Neural crest cell (in vitro differentiated cells): Measurements from ENCODE around the gene TMC6. TPM values are rescaled to one million over a fixed set of nuclear protein-coding genes. Genes with fewer than 3 reads are reported as not detected.
A peak's percentile ranks its signal among the peaks of the same experiment; 100 is the strongest.

Source experiments
- DNase-seq: peaks from one replicate; pipeline ENCODE4 v3.0.0; 2021; ENCODE audit warnings: low read depth, mixed read lengths, low spot score
- H3K27ac Mint-ChIP-seq: one replicate; pipeline ENCODE4 v1.8.0; 2021; ENCODE audit warnings: mild to moderate bottlenecking, mixed read lengths; ENCODE audit not compliant: unreplicated experiment
- H3K27me3 Mint-ChIP-seq: 2 replicates; pipeline ENCODE4 v1.8.0; 2021; ENCODE audit warnings: low read depth, mild to moderate bottlenecking, mixed read lengths
- H3K36me3 Mint-ChIP-seq: 2 replicates; pipeline ENCODE4 v1.8.0; 2021; ENCODE audit warnings: low read depth, mild to moderate bottlenecking, mixed read lengths
- H3K4me1 Mint-ChIP-seq: 2 replicates; pipeline ENCODE4 v1.8.0; 2021; ENCODE audit warnings: mixed read lengths
- H3K4me3 Mint-ChIP-seq: one replicate; pipeline ENCODE4 v1.8.0; 2021; ENCODE audit warnings: mild to moderate bottlenecking, mixed read lengths
- H3K9me3 Mint-ChIP-seq: 2 replicates; pipeline ENCODE4 v1.8.0; 2021; ENCODE audit warnings: mixed read lengths
- total RNA-seq: library from RNA; stranded (reverse); gene quantifications from 2 replicates; pipeline ENCODE4 v1.2.1, GENCODE V29; 2021
- TF ChIP-seq, protein P1 (sequence below): fragments of 200-600 bp; sonication (generic); conservative IDR thresholded peaks from 2 replicates; pipeline ENCODE4 v1.5.0; 2021; ENCODE audit warnings: antibody characterized with exemption, mild to moderate bottlenecking

TMC6 gene
- total RNA-seq, 1 donor from 2014 or later = 86.0 TPM

DNA sequence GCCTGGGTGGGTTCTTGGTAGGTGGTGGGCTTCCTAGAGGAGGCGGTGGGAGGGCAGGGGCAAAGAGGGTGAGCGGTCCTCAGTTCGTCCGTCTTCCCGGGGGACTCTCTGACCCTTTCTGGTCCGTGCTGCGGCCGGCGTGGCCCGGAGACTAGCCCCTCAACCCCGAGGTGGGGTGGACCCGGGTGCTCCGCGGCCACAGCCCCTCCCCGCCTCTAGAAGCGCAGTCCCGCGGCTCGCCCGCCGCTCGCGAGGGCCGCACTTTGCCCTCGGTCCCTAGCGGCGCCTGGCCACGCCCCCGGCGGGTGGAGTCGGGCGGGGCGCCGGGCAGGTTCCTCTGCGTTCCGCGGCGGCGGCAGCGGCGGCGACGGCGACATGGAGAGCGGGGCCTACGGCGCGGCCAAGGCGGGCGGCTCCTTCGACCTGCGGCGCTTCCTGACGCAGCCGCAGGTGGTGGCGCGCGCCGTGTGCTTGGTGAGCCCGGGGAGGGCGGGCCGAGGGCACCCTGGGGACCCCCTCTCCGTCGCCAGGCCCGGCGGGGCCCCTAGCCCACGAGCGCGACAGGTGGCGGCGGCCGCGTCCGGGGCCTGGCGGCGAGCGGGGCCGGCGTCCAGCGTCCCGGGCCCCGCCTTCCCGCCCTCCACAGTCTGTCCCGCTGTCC is 39.8 kb upstream of the TMC6 start, which contains the start of gene SYNGR2:
SYNGR2 (plus strand) TSS at position 340 of the 661 bp plus-strand sequence; CDS start at position 376, 36 bp downstream.
- peak within 1 kb of the TSS; percentile 86 for H3K4me3 Mint-ChIP-seq
- TF ChIP-seq, protein P1, sequence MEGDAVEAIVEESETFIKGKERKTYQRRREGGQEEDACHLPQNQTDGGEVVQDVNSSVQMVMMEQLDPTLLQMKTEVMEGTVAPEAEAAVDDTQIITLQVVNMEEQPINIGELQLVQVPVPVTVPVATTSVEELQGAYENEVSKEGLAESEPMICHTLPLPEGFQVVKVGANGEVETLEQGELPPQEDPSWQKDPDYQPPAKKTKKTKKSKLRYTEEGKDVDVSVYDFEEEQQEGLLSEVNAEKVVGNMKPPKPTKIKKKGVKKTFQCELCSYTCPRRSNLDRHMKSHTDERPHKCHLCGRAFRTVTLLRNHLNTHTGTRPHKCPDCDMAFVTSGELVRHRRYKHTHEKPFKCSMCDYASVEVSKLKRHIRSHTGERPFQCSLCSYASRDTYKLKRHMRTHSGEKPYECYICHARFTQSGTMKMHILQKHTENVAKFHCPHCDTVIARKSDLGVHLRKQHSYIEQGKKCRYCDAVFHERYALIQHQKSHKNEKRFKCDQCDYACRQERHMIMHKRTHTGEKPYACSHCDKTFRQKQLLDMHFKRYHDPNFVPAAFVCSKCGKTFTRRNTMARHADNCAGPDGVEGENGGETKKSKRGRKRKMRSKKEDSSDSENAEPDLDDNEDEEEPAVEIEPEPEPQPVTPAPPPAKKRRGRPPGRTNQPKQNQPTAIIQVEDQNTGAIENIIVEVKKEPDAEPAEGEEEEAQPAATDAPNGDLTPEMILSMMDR = no peak
- no peaks in the 10 kb centered on the region for H3K9me3 Mint-ChIP-seq
- peaks cover 11% of the 10 kb centered on the region for H3K4me1 Mint-ChIP-seq
- H3K27ac Mint-ChIP-seq = no peak within 1 kb of the TSS
- no peaks in the 10 kb centered on the region for H3K27me3 Mint-ChIP-seq
- no peaks in the 10 kb centered on the region for H3K36me3 Mint-ChIP-seq
- peak; percentile 78 for DNase-seq

GRCh38 chr17:78166416-78166815 is 37.9 kb upstream of the TMC6 start:
- TF ChIP-seq, protein P1 = no peak
- Mint-ChIP-seq H3K27ac (no peak overlapping the region), H3K9me3 (no peaks in the 10 kb centered on the region), H3K36me3 (no peaks in the 10 kb centered on the region), H3K4me1 (no peaks in the 10 kb centered on the region), H3K4me3 (peak overlapping the region; percentile 34), H3K27me3 (no peaks in the 10 kb centered on the region)
- no peak for DNase-seq

DNA sequence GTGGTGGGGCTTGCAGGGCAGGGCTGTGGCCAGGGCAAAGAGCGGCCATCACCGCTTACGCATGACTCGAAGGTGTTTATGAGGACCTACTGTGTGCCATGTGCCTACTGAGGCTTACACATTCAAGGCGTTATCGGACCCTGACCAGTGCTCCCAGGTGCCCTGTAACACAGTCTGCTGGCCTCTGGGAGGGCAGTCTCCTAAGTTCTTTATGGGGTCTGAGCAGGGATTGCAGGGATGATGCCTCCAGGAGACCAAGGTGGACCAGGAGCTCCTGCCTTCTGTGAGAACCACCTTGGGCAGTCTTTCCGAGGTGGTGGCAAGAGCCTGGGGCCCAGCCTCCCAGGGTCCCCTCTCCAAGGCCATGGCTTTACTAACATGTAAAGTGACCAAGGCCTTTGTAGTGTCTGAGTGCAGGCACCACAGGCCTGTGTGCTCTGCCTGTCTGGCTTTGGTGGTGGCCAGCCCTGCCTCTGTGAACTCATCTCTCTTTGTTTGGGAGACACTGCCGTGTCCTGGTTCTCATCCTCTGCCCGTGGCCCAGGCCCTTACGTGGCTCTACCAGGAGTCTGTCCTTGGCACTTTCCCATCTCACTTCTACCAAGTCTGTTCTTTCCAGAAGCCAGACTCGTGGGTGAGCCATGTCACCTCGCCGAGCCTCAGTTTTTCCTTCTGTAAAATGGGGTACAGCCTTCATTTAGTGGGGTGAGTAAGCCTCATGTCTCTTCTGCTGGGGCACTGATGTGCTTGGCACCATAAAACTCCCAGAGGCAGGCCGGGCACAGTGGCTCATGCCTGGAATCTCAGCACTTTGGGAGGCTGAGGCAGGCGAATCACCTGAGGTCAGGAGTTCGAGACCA is 36.4 kb upstream of the TMC6 start:
- H3K27ac Mint-ChIP-seq = no peak overlapping the region
- H3K9me3 Mint-ChIP-seq = no peaks in the 10 kb centered on the region
- H3K4me3 Mint-ChIP-seq = no peak overlapping the region
- DNase-seq = no peak
- H3K27me3 Mint-ChIP-seq = no peaks in the 10 kb centered on the region
- H3K36me3 Mint-ChIP-seq = no peaks in the 10 kb centered on the region
- TF ChIP-seq, protein P1 = no peak
- H3K4me1 Mint-ChIP-seq = no peaks in the 10 kb centered on the region

DNA sequence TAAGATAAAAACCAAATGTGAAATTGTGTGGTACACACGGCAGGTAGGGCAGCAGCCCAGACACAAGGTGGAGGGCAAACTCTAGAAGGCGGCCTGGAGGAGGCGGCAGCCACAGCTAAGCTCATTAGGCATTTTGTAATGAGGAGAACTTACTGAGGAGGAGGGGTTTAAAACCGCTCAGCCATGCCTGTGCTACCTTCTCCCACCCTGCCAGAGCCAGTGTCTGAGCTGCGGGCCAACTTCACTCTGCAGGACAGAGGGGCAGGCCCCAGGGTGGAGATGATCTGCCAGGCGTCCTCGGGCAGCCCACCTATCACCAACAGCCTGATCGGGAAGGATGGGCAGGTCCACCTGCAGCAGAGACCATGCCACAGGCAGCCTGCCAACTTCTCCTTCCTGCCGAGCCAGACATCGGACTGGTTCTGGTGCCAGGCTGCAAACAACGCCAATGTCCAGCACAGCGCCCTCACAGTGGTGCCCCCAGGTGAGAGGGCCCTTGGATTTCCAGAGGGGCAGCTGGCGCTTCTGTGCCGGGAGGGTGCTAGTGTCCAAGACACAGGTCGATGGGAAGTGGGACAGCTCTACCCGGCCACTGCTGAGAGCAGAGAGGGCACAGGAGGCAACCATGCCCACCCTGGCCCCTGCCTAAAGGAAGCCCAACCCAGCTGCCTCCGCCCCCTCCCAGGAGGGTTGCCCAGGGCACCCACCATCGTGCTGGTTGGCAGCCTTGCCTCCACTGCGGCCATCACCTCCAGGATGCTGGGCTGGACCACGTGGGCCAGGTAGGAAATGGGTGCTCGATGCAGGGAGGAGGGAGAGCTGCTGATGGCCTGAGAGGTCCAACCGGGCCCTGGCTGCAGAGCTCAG is 35.6 kb upstream of the TMC6 start:
- Mint-ChIP-seq H3K27me3 (no peaks in the 10 kb centered on the region), H3K9me3 (no peaks in the 10 kb centered on the region), H3K4me1 (no peaks in the 10 kb centered on the region), H3K36me3 (no peaks in the 10 kb centered on the region), H3K27ac (no peak overlapping the region), H3K4me3 (no peak overlapping the region)
- no peak for DNase-seq
- TF ChIP-seq, protein P1 = no peak

DNA sequence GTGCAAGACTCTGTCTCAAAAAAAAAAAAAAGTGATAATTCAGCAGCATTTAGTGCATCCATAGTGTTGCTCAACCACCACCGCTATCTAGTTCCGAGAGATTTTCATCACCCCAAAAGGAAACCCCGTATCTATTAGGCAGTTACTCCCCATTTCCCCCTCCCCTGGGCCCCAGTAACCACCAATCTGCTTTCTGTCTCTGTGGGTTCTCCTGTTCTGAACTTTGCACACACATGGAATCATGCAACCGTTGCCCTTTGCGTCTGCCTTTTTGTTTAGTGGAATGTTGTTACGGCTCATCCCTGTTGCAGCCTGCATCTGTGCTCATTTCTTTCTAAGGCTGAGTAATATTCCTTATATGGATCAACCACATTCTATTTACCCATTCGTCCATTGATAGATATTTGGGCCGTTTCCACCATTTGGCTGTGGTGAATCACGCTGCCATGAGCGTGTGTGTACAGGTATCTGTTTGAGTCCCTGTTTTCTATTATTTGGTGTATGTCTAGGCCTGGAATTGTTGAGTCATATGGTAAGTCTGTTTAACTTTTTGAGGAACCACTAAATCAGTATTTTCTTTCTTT is 31.1 kb upstream of the TMC6 start:
- Mint-ChIP-seq H3K27ac (no peak overlapping the region), H3K4me1 (peaks cover 3% of the 10 kb centered on the region), H3K36me3 (no peaks in the 10 kb centered on the region), H3K27me3 (no peaks in the 10 kb centered on the region), H3K4me3 (no peak overlapping the region), H3K9me3 (no peaks in the 10 kb centered on the region)
- no peak for DNase-seq
- TF ChIP-seq, protein P1 = no peak
